Neural progenitor cell (in vitro differentiated cells): Measurements from ENCODE around the gene TRAF6.

Source experiments
- EZH2 ChIP-seq: fragments of 200-600 bp; sonication (generic); IDR thresholded peaks from 2 replicates; pipeline ENCODE4 v1.6.1; 2017; ENCODE audit warnings: antibody characterized with exemption, mild to moderate bottlenecking, moderate library complexity
- TF ChIP-seq, protein P1 (sequence below): fragments of 200-600 bp; sonication (generic); IDR thresholded peaks from 2 replicates; pipeline ENCODE4 v1.5.1; 2017; ENCODE audit warnings: antibody characterized with exemption, mild to moderate bottlenecking

DNA sequence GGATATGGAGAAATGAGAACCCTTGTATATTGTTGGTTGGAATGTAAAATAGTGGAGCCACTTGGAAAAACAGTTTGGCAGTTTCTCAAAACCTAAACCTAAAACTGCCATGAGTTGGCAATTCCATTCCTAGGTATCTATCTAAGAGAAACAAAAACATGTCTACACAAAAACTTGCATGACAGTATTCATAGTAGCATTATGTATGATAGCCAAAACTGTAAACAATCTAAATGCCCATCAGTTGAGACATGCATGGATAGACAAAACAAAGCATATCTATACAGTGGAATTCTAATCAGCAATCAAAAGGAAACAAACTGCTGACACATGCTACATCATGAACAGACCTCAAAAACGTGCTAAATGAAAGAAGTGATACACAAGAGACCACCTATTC lies 34.9 kb downstream of the TRAF6 start:
- TF ChIP-seq, protein P1, sequence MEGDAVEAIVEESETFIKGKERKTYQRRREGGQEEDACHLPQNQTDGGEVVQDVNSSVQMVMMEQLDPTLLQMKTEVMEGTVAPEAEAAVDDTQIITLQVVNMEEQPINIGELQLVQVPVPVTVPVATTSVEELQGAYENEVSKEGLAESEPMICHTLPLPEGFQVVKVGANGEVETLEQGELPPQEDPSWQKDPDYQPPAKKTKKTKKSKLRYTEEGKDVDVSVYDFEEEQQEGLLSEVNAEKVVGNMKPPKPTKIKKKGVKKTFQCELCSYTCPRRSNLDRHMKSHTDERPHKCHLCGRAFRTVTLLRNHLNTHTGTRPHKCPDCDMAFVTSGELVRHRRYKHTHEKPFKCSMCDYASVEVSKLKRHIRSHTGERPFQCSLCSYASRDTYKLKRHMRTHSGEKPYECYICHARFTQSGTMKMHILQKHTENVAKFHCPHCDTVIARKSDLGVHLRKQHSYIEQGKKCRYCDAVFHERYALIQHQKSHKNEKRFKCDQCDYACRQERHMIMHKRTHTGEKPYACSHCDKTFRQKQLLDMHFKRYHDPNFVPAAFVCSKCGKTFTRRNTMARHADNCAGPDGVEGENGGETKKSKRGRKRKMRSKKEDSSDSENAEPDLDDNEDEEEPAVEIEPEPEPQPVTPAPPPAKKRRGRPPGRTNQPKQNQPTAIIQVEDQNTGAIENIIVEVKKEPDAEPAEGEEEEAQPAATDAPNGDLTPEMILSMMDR, result no peak
- no peak for TF ChIP-seq EZH2
